Smooth muscle cell (in vitro differentiated cells): ENCODE results near the gene PKD1. TPM values are rescaled to one million over a fixed set of nuclear protein-coding genes. Genes with fewer than 3 reads are reported as not detected.

Source experiments
- DNase-seq: peaks from one replicate; lab custom pipeline; 2025; ENCODE audit not compliant: unreplicated experiment; lab: John Stamatoyannopoulos, UW
- H2AFZ ChIP-seq: fragments of 200-600 bp; sonication (generic); 2 replicates; pipeline ENCODE4 v1.6.0; 2016; ENCODE audit warnings: antibody characterized with exemption, low read depth, mild to moderate bottlenecking
- H3F3A ChIP-seq: fragments of 200-600 bp; sonication (generic); 2 replicates; pipeline ENCODE4 v1.6.0; 2017; ENCODE audit warnings: antibody characterized with exemption, low read depth
- H3K27ac ChIP-seq: fragments of 200-600 bp; sonication (generic); 2 replicates; pipeline ENCODE4 v1.5.1; 2016; ENCODE audit warnings: low read depth, mild to moderate bottlenecking
- H3K27me3 ChIP-seq: fragments of 200-600 bp; sonication (generic); 2 replicates; pipeline ENCODE4 v1.6.1; 2016; ENCODE audit warnings: low read depth, mild to moderate bottlenecking
- H3K36me3 ChIP-seq: fragments of 200-600 bp; sonication (generic); 2 replicates; pipeline ENCODE4 v1.5.1; 2016; ENCODE audit warnings: low read depth
- H3K4me1 ChIP-seq: fragments of 200-600 bp; sonication (generic); 2 replicates; pipeline ENCODE4 v1.5.1; 2016; ENCODE audit warnings: low read depth
- H3K4me2 ChIP-seq: fragments of 200-600 bp; sonication (generic); 2 replicates; pipeline ENCODE4 v1.6.0; 2016; ENCODE audit warnings: mild to moderate bottlenecking
- H3K4me3 ChIP-seq: fragments of 200-600 bp; sonication (generic); 2 replicates; pipeline ENCODE4 v1.5.1; 2016; ENCODE audit warnings: mild to moderate bottlenecking
- H3K79me2 ChIP-seq: fragments of 200-600 bp; sonication (generic); 2 replicates; pipeline ENCODE4 v1.6.0; 2016; ENCODE audit warnings: low read depth, mild to moderate bottlenecking
- H3K9ac ChIP-seq: fragments of 200-600 bp; sonication (generic); 2 replicates; pipeline ENCODE4 v1.6.0; 2016; ENCODE audit warnings: low read depth
- H3K9me3 ChIP-seq: fragments of 200-600 bp; sonication (generic); replicated peaks from 2 replicates; pipeline ENCODE4 v1.5.1; 2016; ENCODE audit warnings: low read depth
- H4K20me1 ChIP-seq: fragments of 200-600 bp; sonication (generic); 2 replicates; pipeline ENCODE4 v1.6.0; 2016; ENCODE audit warnings: low read depth
- WGBS: methylation state at CpG from one replicate; pipeline ENCODE4 v1.1.7; 2016; ENCODE audit warnings: low lambda C conversion rate; 5-methylcytosine and 5-hydroxymethylcytosine counted together
- polyA plus RNA-seq: library from polyadenylated mRNA; unstranded; fragments of >200 nt; fragmentation: Nextera tagmentation; extraction: Ambion mirVana; gene quantifications from 2 replicates; pipeline ENCODE4 v1.2.1, GENCODE V29; 2016
- total RNA-seq: library from RNA; depleted of rRNA; stranded (reverse); fragments of >200 nt; gene quantifications from 2 replicates; pipeline ENCODE4 v1.2.3, GENCODE V29; 2014
- TF ChIP-seq, protein P1 (sequence below): fragments of 200-600 bp; sonication (generic); IDR thresholded peaks from 2 replicates; pipeline ENCODE4 v1.5.1; 2017; ENCODE audit warnings: borderline replicate concordance, mild to moderate bottlenecking, antibody characterized with exemption; ENCODE audit not compliant: insufficient read depth, poor library complexity, severe bottlenecking

Gene PKD1
- total and polyA plus RNA-seq, 2 experiments from 2014 or later, result 47.9 to 70.1 TPM

DNA sequence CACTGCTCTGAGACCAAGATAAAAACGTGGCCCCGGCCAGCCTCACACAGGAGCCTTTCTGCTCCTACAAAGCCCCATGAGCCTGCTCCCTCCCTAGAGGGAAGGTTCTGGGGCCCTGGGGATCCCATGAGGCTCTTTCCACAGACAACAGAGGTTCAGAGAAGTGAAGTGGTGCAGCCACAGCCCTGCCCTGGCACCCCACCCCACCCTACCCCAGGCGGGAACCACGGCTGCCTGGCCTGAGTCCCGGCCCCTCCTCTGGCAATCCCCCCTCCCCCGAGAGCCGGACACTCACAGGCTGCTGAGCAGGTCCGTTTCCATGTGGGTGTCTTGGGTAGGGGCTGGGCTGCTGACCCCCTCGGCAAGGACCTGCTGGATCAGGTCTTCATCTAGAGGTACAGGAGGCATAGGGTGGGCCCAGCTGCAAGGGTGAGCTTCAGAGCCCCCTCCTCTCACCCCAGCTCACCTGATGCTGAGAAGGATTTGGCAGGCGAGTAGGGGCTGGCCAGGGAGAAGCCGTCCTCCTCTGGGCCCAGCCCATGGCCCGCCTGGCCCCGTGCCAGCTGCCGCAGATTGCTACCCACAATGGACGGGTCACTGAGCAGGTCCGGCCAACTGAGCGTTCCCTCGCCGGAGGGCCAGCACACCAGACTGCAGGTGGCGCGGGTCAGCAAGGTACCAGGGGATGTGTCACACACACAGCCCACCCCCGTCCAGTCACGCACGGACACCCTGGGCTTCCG is 38.7 kb downstream of the PKD1 start:
- H3K27me3 ChIP-seq, result no peaks in the 10 kb centered on the region
- peaks cover 2% of the 10 kb centered on the region for H3K4me1 ChIP-seq
- H4K20me1 ChIP-seq, result peaks cover 18% of the 10 kb centered on the region
- no peak overlapping the region for H3K27ac ChIP-seq
- no peaks in the 10 kb centered on the region for H3K9me3 ChIP-seq
- DNase-seq, result no peak
- no peak overlapping the region for H2AFZ ChIP-seq
- peaks cover 6% of the 10 kb centered on the region for H3F3A ChIP-seq
- no peak overlapping the region for H3K9ac ChIP-seq
- no peak overlapping the region for H3K4me3 ChIP-seq
- H3K4me2 ChIP-seq, result no peak overlapping the region
- 94% methylated on average over 15 of the region's 25 CpGs for WGBS
- H3K36me3 ChIP-seq, result no peaks in the 10 kb centered on the region
- no peaks in the 10 kb centered on the region for H3K79me2 ChIP-seq
- TF ChIP-seq, protein P1, sequence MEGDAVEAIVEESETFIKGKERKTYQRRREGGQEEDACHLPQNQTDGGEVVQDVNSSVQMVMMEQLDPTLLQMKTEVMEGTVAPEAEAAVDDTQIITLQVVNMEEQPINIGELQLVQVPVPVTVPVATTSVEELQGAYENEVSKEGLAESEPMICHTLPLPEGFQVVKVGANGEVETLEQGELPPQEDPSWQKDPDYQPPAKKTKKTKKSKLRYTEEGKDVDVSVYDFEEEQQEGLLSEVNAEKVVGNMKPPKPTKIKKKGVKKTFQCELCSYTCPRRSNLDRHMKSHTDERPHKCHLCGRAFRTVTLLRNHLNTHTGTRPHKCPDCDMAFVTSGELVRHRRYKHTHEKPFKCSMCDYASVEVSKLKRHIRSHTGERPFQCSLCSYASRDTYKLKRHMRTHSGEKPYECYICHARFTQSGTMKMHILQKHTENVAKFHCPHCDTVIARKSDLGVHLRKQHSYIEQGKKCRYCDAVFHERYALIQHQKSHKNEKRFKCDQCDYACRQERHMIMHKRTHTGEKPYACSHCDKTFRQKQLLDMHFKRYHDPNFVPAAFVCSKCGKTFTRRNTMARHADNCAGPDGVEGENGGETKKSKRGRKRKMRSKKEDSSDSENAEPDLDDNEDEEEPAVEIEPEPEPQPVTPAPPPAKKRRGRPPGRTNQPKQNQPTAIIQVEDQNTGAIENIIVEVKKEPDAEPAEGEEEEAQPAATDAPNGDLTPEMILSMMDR, result no peak

DNA sequence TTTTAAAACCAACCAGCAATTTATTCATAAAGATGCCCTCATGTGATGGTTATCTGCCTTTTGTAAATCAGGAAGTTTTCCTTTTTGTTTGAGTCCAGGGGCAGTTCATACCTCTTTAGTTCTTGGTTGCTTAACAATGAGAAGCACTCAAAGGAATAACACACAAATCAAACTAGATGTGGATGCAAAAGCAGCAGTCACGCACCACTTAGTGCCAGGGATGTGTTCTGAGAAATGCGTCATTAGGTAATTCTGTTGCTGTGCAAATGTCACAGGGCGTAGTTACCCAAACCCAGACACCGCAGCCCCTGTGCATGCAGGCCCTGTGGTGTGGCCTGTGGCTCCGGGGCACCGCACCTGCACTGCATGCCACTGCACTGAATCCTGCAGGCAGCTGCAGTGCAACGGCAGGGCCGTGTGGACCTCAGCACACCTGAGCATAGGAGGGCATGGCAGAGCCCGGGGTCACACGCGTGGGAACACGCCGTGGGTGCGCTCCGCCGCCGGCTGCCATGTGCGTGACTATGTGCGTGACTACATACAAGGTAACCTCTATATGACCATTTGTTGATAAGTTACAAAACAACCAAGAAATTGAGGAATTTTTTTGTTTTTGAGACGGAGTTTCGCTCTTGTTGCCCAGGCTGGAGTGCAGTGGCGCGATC is 39.6 kb downstream of the PKD1 start:
- H2AFZ ChIP-seq, result no peak overlapping the region
- H3F3A ChIP-seq, result peaks cover 6% of the 10 kb centered on the region
- H3K4me1 ChIP-seq, result peaks cover 8% of the 10 kb centered on the region
- H3K27me3 ChIP-seq, result no peaks in the 10 kb centered on the region
- no peak overlapping the region for H3K27ac ChIP-seq
- H3K79me2 ChIP-seq, result no peaks in the 10 kb centered on the region
- 98% methylated on average over 23 of the region's 23 CpGs for WGBS
- H3K4me3 ChIP-seq, result no peak overlapping the region
- no peaks in the 10 kb centered on the region for H3K9me3 ChIP-seq
- H3K9ac ChIP-seq, result no peak overlapping the region
- no peak for DNase-seq
- TF ChIP-seq, protein P1, result no peak
- H3K4me2 ChIP-seq, result no peak overlapping the region
- no peaks in the 10 kb centered on the region for H3K36me3 ChIP-seq
- H4K20me1 ChIP-seq, result peaks cover 24% of the 10 kb centered on the region

DNA sequence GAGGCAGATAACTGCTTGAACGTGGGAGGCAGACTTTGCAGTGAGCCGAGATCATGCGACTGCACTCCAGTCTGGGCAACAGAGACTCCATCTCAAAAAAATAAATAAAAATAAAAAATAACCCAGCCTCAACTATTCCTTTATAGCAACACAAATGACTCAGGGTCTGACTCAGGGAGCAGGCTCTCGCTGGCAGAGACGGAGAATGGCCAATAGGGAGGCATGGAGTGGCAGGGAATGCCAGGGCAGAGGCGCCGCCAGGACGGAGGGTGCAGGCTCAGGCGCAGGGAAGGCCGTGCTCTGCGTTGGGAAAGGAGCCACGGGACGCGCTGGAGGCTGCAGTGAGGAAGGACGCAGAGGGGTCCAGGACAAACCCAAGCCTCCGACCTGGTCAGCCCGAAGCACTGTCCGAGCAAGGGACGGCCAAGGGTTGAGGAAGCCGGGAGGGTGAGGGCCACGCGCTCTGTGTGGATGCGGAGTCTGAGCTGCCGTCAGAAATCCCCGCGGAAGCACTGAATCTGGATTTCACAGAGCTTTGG is 40.3 kb downstream of the PKD1 start:
- Histone ChIP-seq H3K79me2 (no peaks in the 10 kb centered on the region), H3K4me3 (no peak overlapping the region), H3K4me1 (peaks cover 8% of the 10 kb centered on the region), H3K4me2 (no peak overlapping the region), H2AFZ (no peak overlapping the region), H3K27me3 (no peaks in the 10 kb centered on the region), H4K20me1 (peaks cover 30% of the 10 kb centered on the region), H3K36me3 (no peaks in the 10 kb centered on the region), H3K9ac (no peak overlapping the region), H3K9me3 (no peaks in the 10 kb centered on the region), H3K27ac (no peak overlapping the region), H3F3A (peaks cover 11% of the 10 kb centered on the region)
- 91% methylated on average over 25 of the region's 26 CpGs for WGBS
- TF ChIP-seq, protein P1, result no peak
- DNase-seq, result no peak
